ENCODE data around the gene SYT14. TPM values are rescaled to one million over a fixed set of nuclear protein-coding genes. Genes with fewer than 3 reads are reported as not detected.

Gene SYT14
- total and polyA plus RNA-seq, 2 of the 4 experiments (the other 2 are of a cell fraction): 0.14 to 1.3 TPM

- Histone ChIP-seq H3K79me1 (ENCODE audit: low read depth in 1 of 2, low read length in 2 of 2) (no peaks in the 10 kb centered on the region), H4K5ac (ENCODE audit: low read depth, low read length) (no peak overlapping the region), H4K20me1 (ENCODE audit: insufficient read depth, low read length) (no peaks in the 10 kb centered on the region), H3K56ac (ENCODE audit: extremely low read depth, insufficient read depth, low read length) (no peak overlapping the region), H3K4me2 (ENCODE audit: low read depth, low read length) (no peak overlapping the region), H3K14ac (replicated peaks; ENCODE audit: low read depth, low read length) (no peak overlapping the region), H3K4me3 (ENCODE audit: insufficient read depth, low read depth, low read length) (no peak overlapping the region), H3K4me1 (ENCODE audit: control insufficient read depth, insufficient read depth, low read length) (no peaks in the 10 kb centered on the region), H3K23ac (ENCODE audit: low read depth, low read length) (no peak overlapping the region), H3K9me1 (ENCODE audit: insufficient read depth, low read length) (no peaks in the 10 kb centered on the region), H2BK5ac (ENCODE audit: low read depth, low read length, poor library complexity, severe bottlenecking) (no peak overlapping the region), H2BK20ac (ENCODE audit: low read depth, low read length) (no peak overlapping the region), H3K9me3 (ENCODE audit: control insufficient read depth, insufficient read depth, low read length) (no peaks in the 10 kb centered on the region), H2AFZ (replicated peaks; ENCODE audit: low read length, poor library complexity) (no peak overlapping the region), H2AK9ac (replicated peaks; ENCODE audit: low read depth, low read length, poor library complexity) (no peak overlapping the region), H3K9ac (ENCODE audit: low read depth, low read length) (no peak overlapping the region), H3K27me3 (ENCODE audit: control insufficient read depth, insufficient read depth, low read length) (no peaks in the 10 kb centered on the region), H3K4ac (ENCODE audit: low read depth, low read length) (no peak overlapping the region), H2AK5ac (ENCODE audit: low read depth, low read length) (no peak overlapping the region), H4K8ac (ENCODE audit: low read depth in 2 of 2, low read length in 2 of 2) (no peak overlapping the region), H2BK15ac (ENCODE audit: low read depth, low read length) (no peak overlapping the region), H3K36me3 (ENCODE audit: control insufficient read depth, insufficient read depth, low read length) (no peaks in the 10 kb centered on the region), H3K18ac (ENCODE audit: low read depth, low read length) (no peak overlapping the region), H3K27ac (ENCODE audit: insufficient read depth, low read length) (no peak overlapping the region), H2BK120ac (ENCODE audit: low read depth, low read length) (no peak overlapping the region), H4K91ac (ENCODE audit: insufficient read depth, low read depth, low read length) (no peak overlapping the region)
- TF ChIP-seq RFX5 (IDR thresholded peaks at IDR 0.05; ENCODE audit: low read depth, low read length) (no peak), POLR2A (IDR thresholded peaks at IDR 0.05; ENCODE audit: low read depth, low read length) (no peak), MAZ (IDR thresholded peaks at IDR 0.05; ENCODE audit: borderline replicate concordance, low read depth, low read length) (no peak), BHLHE40 (IDR thresholded peaks at IDR 0.05; ENCODE audit: low read depth, low read length) (no peak), CHD1 (IDR thresholded peaks at IDR 0.05; ENCODE audit: low read depth, low read length) (no peak), USF2 (IDR thresholded peaks at IDR 0.05; ENCODE audit: low read depth, low read length) (no peak), FOS (IDR thresholded peaks at IDR 0.05; ENCODE audit: low read depth, low read length) (no peak), CEBPB (IDR thresholded peaks at IDR 0.05; ENCODE audit: low read depth, low read length) (no peak), NFE2L2 (IDR thresholded peaks at IDR 0.05; ENCODE audit: low read depth, low read length) (no peak), MAFK (IDR thresholded peaks at IDR 0.05; ENCODE audit: low read depth, low read length) (no peak), CTCF (conservative IDR thresholded peaks at IDR 0.05; ENCODE audit: low read depth, low read length) (no peak), ELK1 (IDR thresholded peaks at IDR 0.05; ENCODE audit: borderline replicate concordance, low read depth, low read length) (no peak), RAD21 (IDR thresholded peaks at IDR 0.05; ENCODE audit: low read length) (no peak), SMC3 (IDR thresholded peaks at IDR 0.05; ENCODE audit: low read depth, low read length) (no peak), RCOR1 (IDR thresholded peaks at IDR 0.05; ENCODE audit: insufficient replicate concordance, low read length) (no peak), MXI1 (IDR thresholded peaks at IDR 0.05; ENCODE audit: borderline replicate concordance, low read depth, low read length) (no peak)
- DNase-seq (no peak), ATAC-seq (ENCODE audit: low read depth) (no peak)
- intact Hi-C loops (cut with micrococcal nuclease) (no loop called here), in situ Hi-C loops (cut with MboI; ENCODE audit: low sequenced_read_pairs) (no loop called here), dilution Hi-C loops (cut with HindIII; ENCODE audit: low sequenced_read_pairs, unreplicated experiment) (no loop called here)
- ChIA-PET POLR2A (ENCODE audit: unreplicated experiment) (no interaction called here), CTCF (no interaction called here)
- no TSS peak for BruUV-seq (replicated peaks)
- WGBS, 2 experiments (ENCODE audit: extremely low coverage in 2 of 2, insufficient read length in 1 of 2): 45% methylated on average over 1 of the region's 3 CpGs; no CpG with 5 or more reads in 1 of the 2 experiments
Measured at GRCh38 chr1:210001751-210002150, 63.7 kb downstream of the SYT14 start.
